ENCODE data around the gene NEGR1.

Gene NEGR1

GRCh38 chr1:71839876-71840275 is 442.5 kb downstream of the NEGR1 start:
- no peak overlapping the region for H3K4me3 ChIP-seq (ENCODE audit: low read depth, low read length)
- DNase-seq (ENCODE audit: low read depth) = no peak
- TF ChIP-seq CTCF (IDR thresholded peaks at IDR 0.05; ENCODE audit: low read depth, low read length, missing control alignments) = no peak

GRCh38 chr1:71836904-71837303 is 445.4 kb downstream of the NEGR1 start:
- no peak overlapping the region for H3K4me3 ChIP-seq (ENCODE audit: low read depth, low read length)
- TF ChIP-seq CTCF (IDR thresholded peaks at IDR 0.05; ENCODE audit: low read depth, low read length, missing control alignments) = no peak
- DNase-seq (ENCODE audit: low read depth) = no peak

- no peak for TF ChIP-seq CTCF (IDR thresholded peaks at IDR 0.05; ENCODE audit: low read depth, low read length, missing control alignments)
- H3K4me3 ChIP-seq (ENCODE audit: low read depth, low read length) = no peak overlapping the region
- DNase-seq (ENCODE audit: low read depth) = no peak
These were observed 446.9 kb downstream of the NEGR1 start for GRCh38 chr1:71835442-71835813.

GRCh38 chr1:71834601-71835441 is 447.5 kb downstream of the NEGR1 start:
- no peak overlapping the region for H3K4me3 ChIP-seq (ENCODE audit: low read depth, low read length)
- DNase-seq (ENCODE audit: low read depth) = no peak
- TF ChIP-seq CTCF (IDR thresholded peaks at IDR 0.05; ENCODE audit: low read depth, low read length, missing control alignments) = no peak

- no peak for TF ChIP-seq CTCF (IDR thresholded peaks at IDR 0.05; ENCODE audit: low read depth, low read length, missing control alignments)
- DNase-seq (ENCODE audit: low read depth) = no peak
- H3K4me3 ChIP-seq (ENCODE audit: low read depth, low read length) = no peak overlapping the region
These were observed 450.7 kb downstream of the NEGR1 start for GRCh38 chr1:71831646-71832045.

GRCh38 chr1:71829346-71829745 is 453.0 kb downstream of the NEGR1 start:
- no peak overlapping the region for H3K4me3 ChIP-seq (ENCODE audit: low read depth, low read length)
- no peak for TF ChIP-seq CTCF (IDR thresholded peaks at IDR 0.05; ENCODE audit: low read depth, low read length, missing control alignments)
- no peak for DNase-seq (ENCODE audit: low read depth)
